NCI-H226 (cell line): ENCODE results near the gene PARVG.
"Not testable (repeated sequence)": the region's sequence is repeated elsewhere in the genome, so short reads cannot be mapped to it uniquely, and the experiment has no call there.

Experiments
- DNase-seq: peaks from one replicate; pipeline ENCODE4 v3.0.0-alpha.2; 2015

Gene PARVG

DNA sequence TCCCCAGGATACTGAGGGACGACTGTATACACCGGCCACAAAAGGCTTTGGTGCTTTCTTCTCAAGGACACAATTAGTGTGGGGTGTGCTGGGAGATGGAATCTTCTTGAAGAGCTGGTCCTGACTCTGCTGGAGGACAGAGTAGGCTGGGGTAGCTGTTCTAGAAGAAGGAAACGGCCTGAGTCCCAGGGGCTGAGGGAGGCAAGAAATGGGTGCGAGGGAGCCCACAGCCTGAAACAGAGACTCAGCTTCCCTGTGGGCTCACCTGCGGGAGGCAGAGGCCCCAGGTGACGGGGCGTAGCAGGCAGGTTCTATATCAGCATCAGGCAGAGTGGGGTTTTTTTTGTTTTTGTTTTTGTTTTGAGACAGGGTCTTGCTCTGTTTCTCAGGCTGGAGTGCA, 36.6 kb downstream of the PARVG start:
- no peak for DNase-seq

- DNase-seq: no peak
These were observed 37.3 kb downstream of the PARVG start for GRCh38 chr22:44218071-44218470.

DNA sequence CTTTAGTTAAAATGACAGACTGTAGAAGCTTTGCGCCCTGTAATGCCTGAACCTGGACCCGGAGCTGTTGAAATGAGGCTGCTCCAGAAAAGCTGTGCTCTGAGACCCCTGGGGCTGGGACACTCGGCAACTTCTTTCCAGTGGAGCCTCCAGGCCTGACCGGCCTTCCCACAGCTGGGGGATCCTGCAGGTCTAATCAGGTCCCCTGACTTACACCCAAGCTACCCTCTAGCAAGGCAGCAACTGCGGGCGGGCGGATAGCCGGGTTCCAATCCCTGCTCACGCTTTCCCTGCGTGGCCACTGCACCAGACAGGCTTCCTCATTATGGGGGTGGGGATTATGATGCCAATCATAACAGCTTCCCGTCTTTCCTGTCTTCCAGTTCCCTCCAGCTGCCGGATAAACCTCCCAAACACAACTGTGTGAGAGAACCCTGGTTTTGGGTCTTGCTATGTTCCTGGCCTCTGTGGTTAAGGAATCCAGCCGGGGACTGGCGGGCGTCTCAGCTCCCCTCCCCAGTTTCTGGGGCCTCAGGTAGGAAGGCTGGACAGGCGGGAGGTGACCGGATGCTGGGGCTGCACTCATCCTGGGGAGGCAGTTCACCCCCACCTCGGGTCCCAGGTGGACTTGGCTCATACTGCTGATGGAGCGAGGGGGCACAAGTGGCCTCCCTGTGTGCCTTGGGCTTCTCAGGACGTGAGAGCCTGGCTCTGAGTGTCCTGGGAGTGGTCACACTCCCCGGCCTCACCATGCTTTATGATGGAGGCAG, 38.6 kb downstream of the PARVG start:
- no peak for DNase-seq

GRCh38 chr22:44220727-44221680, 40.3 kb downstream of the PARVG start:
- DNase-seq: no peak

- no peak for DNase-seq
These were observed 41.2 kb downstream of the PARVG start for GRCh38 chr22:44221710-44222475.

DNA sequence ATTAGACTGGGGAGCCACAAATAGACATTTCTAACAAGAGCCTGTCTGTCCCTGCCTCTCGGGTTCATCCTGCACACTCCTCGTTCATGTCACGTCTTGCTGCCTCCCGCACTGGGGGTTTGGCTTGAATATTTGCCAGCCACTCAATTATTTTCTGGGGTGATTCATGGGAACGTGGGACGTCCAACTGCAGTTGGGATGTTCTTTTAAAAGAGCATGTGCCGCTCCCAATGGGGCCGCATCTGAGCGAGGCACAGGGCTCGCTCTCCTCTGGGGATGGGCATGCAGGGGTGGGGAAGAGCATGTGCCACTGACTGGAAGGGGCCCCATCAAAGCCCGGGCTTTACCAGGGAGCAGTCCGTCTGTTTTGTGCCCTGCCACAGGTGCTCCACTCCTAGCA, 43.4 kb downstream of the PARVG start:
- DNase-seq: no peak

GRCh38 chr22:44225091-44225689, 44.5 kb downstream of the PARVG start:
- DNase-seq: no peak

GRCh38 chr22:44225812-44226211, 45.1 kb downstream of the PARVG start:
- DNase-seq: no peak

DNA sequence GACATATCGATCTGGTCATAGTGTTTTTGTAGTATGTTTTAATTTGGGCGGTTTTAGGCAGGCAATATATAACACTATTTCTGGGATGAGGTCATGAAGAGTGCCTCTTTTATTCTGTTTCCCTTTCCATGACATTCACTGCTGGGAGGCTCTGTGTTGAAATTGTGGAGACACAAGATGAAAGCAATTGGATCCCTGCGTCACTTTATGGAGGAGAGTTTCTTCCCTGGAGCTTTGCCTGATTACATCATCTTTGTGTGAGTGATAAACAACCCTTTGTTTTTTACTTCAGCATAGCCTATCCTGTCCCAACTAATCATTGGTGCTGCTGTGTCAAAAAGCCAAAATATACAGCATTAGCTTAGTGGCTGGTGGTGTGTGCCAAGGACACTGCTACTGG, 48.6 kb downstream of the PARVG start:
- no peak for DNase-seq

GRCh38 chr22:44229809-44230208, 49.1 kb downstream of the PARVG start:
- no peak for DNase-seq

- no peak for DNase-seq
These were observed 50.5 kb downstream of the PARVG start for GRCh38 chr22:44231233-44231632.

DNA sequence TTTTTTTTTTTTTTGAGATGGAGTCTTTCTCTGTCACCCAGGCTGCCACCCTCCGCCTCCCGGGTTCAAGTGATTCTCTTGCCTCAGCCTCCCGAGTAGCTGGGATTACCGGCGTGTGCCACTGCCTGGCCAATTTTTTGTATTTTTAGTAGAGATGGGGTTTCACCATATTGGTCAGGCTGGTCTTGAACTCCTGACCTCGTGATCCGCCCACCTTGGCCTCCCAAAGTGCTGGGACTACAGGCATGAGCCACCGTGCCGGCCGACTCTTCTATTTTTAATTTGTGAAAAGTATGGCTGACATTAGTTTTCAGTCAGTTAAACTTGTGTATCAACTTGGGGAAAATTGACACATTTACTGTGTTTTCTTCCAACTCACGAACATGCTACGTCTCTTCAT, 53.6 kb downstream of the PARVG start:
- not testable (repeated sequence) for DNase-seq

DNA sequence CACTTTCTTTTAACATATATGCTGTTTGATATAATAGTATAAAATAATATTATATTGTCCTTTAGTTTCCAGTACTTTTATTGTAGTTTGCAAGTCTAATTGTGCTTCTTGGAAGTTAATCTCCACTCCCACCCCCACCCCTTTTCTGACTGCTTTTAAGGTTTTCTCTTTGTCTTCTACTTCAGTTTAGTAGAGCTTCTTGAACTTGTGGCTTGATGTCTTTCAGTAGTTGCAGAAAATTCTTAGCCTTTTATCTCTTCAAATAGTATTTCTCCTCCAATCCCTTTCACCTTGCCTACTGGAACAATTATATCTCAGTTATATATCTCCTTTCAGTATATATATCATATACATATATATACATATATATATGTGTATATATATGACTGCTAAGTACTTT, 56.6 kb downstream of the PARVG start:
- no peak for DNase-seq

DNA sequence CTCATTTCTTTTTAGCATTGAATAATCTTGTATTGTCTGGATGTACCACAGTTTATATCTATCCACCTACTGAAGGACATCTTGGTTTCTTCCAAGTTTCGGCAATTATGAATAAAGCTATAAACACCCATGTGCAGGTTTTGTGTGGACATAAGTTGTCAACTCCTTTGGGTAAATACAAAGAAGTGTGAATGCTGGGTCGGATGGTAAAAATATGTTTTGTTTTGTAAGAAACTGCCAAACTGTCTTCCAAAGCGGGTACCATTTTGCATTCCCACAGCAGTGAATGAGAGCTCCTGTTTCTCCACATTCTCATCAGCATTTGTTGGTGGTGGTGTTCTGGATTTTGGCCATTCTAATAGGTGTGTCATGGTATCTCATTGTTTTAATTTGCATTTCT, 60.4 kb downstream of the PARVG start:
- DNase-seq: not testable (repeated sequence)

- DNase-seq: no peak
These were observed 62.4 kb downstream of the PARVG start for GRCh38 chr22:44242946-44243724.

GRCh38 chr22:44243761-44244160, 63.0 kb downstream of the PARVG start:
- DNase-seq: no peak

DNA sequence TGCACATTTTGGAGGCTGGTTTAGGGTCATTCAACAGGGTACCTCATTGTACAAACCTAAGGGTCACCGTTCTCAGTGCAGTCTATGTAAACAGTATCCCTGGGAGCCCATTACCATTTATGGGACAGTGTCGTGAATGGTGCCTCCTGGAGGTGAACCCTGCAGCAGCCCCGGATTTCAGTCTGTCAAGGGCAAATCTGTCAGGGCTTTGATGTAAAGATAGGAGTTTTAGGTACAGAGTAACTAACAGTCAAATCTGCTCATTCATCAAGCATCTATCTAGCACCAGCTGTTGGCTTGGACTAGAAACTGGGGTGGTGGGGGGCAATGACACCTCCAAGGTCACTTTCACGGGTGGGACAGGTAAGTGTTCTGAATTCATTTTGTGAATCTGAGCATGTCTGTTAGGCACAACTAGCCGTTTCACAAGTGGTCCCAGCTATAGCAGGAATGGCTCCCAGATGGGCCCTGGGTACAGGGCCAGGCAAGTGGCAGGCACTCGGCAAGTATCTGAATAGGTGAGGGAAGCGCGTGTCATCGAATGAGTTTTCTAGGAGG, 63.6 kb downstream of the PARVG start:
- no peak for DNase-seq

- no peak for DNase-seq
These were observed 64.7 kb downstream of the PARVG start for GRCh38 chr22:44245438-44245837.

GRCh38 chr22:44245867-44246266, 65.1 kb downstream of the PARVG start:
- DNase-seq: no peak

- no peak for DNase-seq
These were observed 66.0 kb downstream of the PARVG start for GRCh38 chr22:44246615-44247326.

DNA sequence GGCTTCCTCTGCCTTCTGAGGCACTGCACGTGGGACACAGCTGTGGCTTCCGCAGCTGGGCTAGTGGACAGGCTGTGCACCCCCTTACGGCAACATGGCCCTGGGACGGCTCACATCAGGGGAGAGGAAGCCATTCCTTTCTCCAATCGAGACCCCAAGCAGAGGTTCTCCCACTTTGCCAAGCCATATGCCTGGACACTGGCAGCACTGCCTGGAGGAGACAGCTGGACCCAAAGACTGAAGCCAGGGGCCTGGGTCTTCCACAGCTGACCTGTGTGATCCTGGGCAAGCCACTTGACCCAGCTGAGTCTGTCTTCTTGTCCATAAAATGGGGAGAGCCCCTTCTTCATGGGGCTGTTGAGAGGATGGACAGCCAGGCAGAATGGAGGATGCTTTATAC, 66.6 kb downstream of the PARVG start:
- no peak for DNase-seq
